Endothelial cell of umbilical vein (primary cell): ENCODE data around the gene SPATA7.

Experiments
- CTCF ChIP-seq, 2 donors: IDR thresholded peaks; 1 replicate in 1 of 2; 2 replicates in 1 of 2; pipeline ENCODE4 v1.5.1; 2011; ENCODE audit warnings: low read length in 2 of 2, mild to moderate bottlenecking in 2 of 2, moderate library complexity in 2 of 2, control low read depth in 1 of 2, inconsistent platforms in 1 of 2, low read depth in 1 of 2; ENCODE audit not compliant: insufficient read depth in 1 of 2; ENCODE audit errors: extremely low read depth in 1 of 2
- JUN ChIP-seq: IDR thresholded peaks from 2 replicates; pipeline ENCODE4 v1.6.1; 2011; ENCODE audit warnings: borderline replicate concordance, low read depth; ENCODE audit not compliant: insufficient read length, insufficient read depth
- MAX ChIP-seq: IDR thresholded peaks from 2 replicates; pipeline ENCODE4 v1.6.1; 2011; ENCODE audit not compliant: insufficient read depth, insufficient read length
- MYC ChIP-seq: IDR thresholded peaks from one replicate; pipeline ENCODE4 v1.6.1; 2011; ENCODE audit warnings: mild to moderate bottlenecking, low read depth, low read length
- POLR2A ChIP-seq: IDR thresholded peaks from 2 replicates; pipeline ENCODE4 v1.6.1; 2012; ENCODE audit warnings: low read depth, mild to moderate bottlenecking, control low read depth, low read length
- POLR2AphosphoS5 ChIP-seq: IDR thresholded peaks from 2 replicates; pipeline ENCODE4 v1.6.1; 2012; ENCODE audit warnings: low read depth, mild to moderate bottlenecking, control low read depth, low read length, moderate library complexity; ENCODE audit not compliant: insufficient read depth

GRCh38 chr14:88342980-88343379, 42.5 kb upstream of the SPATA7 start:
- TF ChIP-seq MAX, result no peak
- TF ChIP-seq CTCF (IDR thresholded peaks at IDR 0.05; ENCODE audit: extremely low read depth in 1 of 2, insufficient read depth in 1 of 2, low read depth in 1 of 2, low read length in 2 of 2), result no peak
- no peak for TF ChIP-seq MYC
- TF ChIP-seq POLR2A, result no peak
- TF ChIP-seq JUN, result no peak
- no peak for TF ChIP-seq POLR2AphosphoS5
